ENCODE measurements around the gene TMEM87B. TPM values are rescaled to one million over a fixed set of nuclear protein-coding genes. Genes with fewer than 3 reads are reported as not detected.

Gene TMEM87B
- polyA plus RNA-seq, 1 donor, result 13.7 TPM

Other genes with a start within 250 kb of the TMEM87B start
- gene ANAPC1, start 171.1 kb upstream of the TMEM87B start, polyA plus RNA-seq (ENCODE audit: insufficient read length), result 18.1 TPM
- 4.4 TPM for gene MERTK, start 156.7 kb upstream of the TMEM87B start, polyA plus RNA-seq (ENCODE audit: insufficient read length)
- 8.5 TPM for gene FBLN7, start 83.1 kb downstream of the TMEM87B start, polyA plus RNA-seq (ENCODE audit: insufficient read length)
- 16.3 TPM for gene ZC3H8, start 199.8 kb downstream of the TMEM87B start, polyA plus RNA-seq (ENCODE audit: insufficient read length)
- gene ZC3H6, start 220.3 kb downstream of the TMEM87B start, polyA plus RNA-seq (ENCODE audit: insufficient read length), result 7.1 TPM